Measurements from ENCODE around the gene TSR1. TPM values are rescaled to one million over a fixed set of nuclear protein-coding genes. Genes with fewer than 3 reads are reported as not detected.

Gene TSR1
- total and polyA plus RNA-seq, 7 donors, result 31.0 to 64.2 (median 50.9) TPM

GRCh38 chr17:2275722-2276121 is 60.5 kb downstream of the TSR1 start:
- no peak for TF ChIP-seq CTCF (IDR thresholded peaks at IDR 0.05)
- no peak overlapping the region for H3K27ac ChIP-seq
- DNase-seq (no peak), ATAC-seq (peak in 3 of 4 donors; percentile 54 to 80 (median 69))
- no peaks in the 10 kb centered on the region for H3K4me1 ChIP-seq
- H3K27me3 ChIP-seq (ENCODE audit: insufficient read depth in 3 of 3, low read length in 2 of 3), result no peaks in the 10 kb centered on the region
- intact Hi-C loops (cut with DNase I), result no loop called here
- peaks cover 7 to 64% of the 10 kb centered on the region in 2 donors for H3K36me3 ChIP-seq (ENCODE audit: insufficient read depth in 1 of 2, low read depth in 1 of 2)
- no peaks in the 10 kb centered on the region for H3K9me3 ChIP-seq
- WGBS, 3 donors, result 51 to 64% (median 63%) methylated on average over 1 of the region's 1 CpG
- no peak overlapping the region for H3K4me3 ChIP-seq

- H3K27ac ChIP-seq, result no peak overlapping the region
- H3K4me3 ChIP-seq, result no peak overlapping the region
- TF ChIP-seq CTCF (IDR thresholded peaks at IDR 0.05), result no peak
- DNase-seq, result no peak
- no peaks in the 10 kb centered on the region for H3K27me3 ChIP-seq (ENCODE audit: insufficient read depth in 3 of 3, low read length in 2 of 3)
- WGBS, 3 donors, result 46 to 66% (median 56%) methylated on average over 2 of the region's 2 CpGs
- ATAC-seq, result no peak
- intact Hi-C loops (cut with DNase I), result no loop called here
- H3K4me1 ChIP-seq, result no peaks in the 10 kb centered on the region
- no peaks in the 10 kb centered on the region for H3K9me3 ChIP-seq
- peaks cover 7 to 62% of the 10 kb centered on the region in 2 donors for H3K36me3 ChIP-seq (ENCODE audit: insufficient read depth in 1 of 2, low read depth in 1 of 2)
Observed at GRCh38 chr17:2274414-2274813, 61.8 kb downstream of the TSR1 start.

Other genes with a start within 250 kb of the TSR1 start
- 10 to 100 TPM; 16.3 to 24.1 (median 19.7) TPM for gene SMG6, start 32.7 kb downstream of the TSR1 start, total RNA-seq
- 10 to 100 TPM in 2 of 3 donors, 1 to 10 TPM in 1; 9.4 to 14.3 (median 11.6) TPM for gene SMG6, start 32.7 kb downstream of the TSR1 start, polyA plus RNA-seq
- 1 to 10 TPM; 3.9 to 9.1 (median 5.4) TPM for gene SRR, start 32.5 kb downstream of the TSR1 start, total RNA-seq
- 1 to 10 TPM; 2.2 to 9.6 (median 3.0) TPM for gene SRR, start 32.5 kb downstream of the TSR1 start, polyA plus RNA-seq
- 10 to 100 TPM; 12.1 to 25.6 (median 18.6) TPM for gene SGSM2, start 1.0 kb upstream of the TSR1 start, total RNA-seq
- gene SGSM2, start 1.0 kb upstream of the TSR1 start, polyA plus RNA-seq, result 10 to 100 TPM in 1 of 3 donors, 1 to 10 TPM in 2; 9.6 to 13.5 (median 9.6) TPM
- gene MNT, start 64.6 kb upstream of the TSR1 start, total RNA-seq, result 10 to 100 TPM in 1 of 4 donors, 1 to 10 TPM in 3; 6.6 to 11.7 (median 8.0) TPM
- 1 to 10 TPM; 2.5 to 9.2 (median 4.3) TPM for gene MNT, start 64.6 kb upstream of the TSR1 start, polyA plus RNA-seq
- 10 to 100 TPM; 20.9 to 33.0 (median 24.0) TPM for gene METTL16, start 175.4 kb upstream of the TSR1 start, total RNA-seq
- 10 to 100 TPM; 11.2 to 26.9 (median 17.1) TPM for gene METTL16, start 175.4 kb upstream of the TSR1 start, polyA plus RNA-seq